ENCODE data around the gene NUTM2D.
"Not testable (repeated sequence)": the region's sequence is repeated elsewhere in the genome, so short reads cannot be mapped to it uniquely, and the experiment has no call there.

NUTM2D gene

GRCh38 chr10:87383149-87383857 is 25.8 kb downstream of the NUTM2D start:
- not testable (repeated sequence) for DNase-seq

GRCh38 chr10:87384283-87384682 is 26.7 kb downstream of the NUTM2D start:
- DNase-seq = not testable (repeated sequence)

DNA sequence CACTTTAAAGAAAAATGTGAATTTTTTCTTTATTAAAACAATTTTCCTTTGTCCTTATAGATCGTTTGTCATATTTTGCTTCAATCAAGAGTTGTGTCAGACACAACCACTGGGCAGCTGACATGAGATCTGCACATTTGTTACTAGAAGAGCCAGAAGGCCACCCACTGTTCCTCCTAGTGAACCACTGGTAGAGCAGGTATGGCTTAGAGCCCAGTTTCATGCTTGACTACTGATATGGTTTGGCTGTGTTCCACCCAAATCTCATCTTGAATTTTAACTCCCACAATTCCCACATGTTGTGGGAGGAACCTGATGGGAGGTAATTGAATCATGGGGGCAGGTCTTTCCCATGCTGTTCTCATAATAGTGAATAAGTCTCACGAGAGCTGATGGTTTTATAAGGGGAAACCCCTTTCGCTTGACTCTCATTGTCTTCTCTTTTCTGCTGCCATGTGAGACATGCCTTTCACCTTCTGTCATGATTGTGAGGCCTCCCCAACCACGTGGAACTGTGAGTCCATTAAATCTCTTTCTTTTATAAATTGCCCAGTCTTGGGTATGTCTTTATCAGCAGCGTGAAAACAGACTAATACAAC is 28.3 kb downstream of the NUTM2D start:
- DNase-seq = not testable (repeated sequence)

GRCh38 chr10:87391360-87391759 is 33.8 kb downstream of the NUTM2D start:
- not testable (repeated sequence) for DNase-seq

GRCh38 chr10:87396206-87396605 is 38.7 kb downstream of the NUTM2D start:
- not testable (repeated sequence) for DNase-seq

GRCh38 chr10:87398436-87398835 is 40.9 kb downstream of the NUTM2D start:
- DNase-seq = not testable (repeated sequence)

DNA sequence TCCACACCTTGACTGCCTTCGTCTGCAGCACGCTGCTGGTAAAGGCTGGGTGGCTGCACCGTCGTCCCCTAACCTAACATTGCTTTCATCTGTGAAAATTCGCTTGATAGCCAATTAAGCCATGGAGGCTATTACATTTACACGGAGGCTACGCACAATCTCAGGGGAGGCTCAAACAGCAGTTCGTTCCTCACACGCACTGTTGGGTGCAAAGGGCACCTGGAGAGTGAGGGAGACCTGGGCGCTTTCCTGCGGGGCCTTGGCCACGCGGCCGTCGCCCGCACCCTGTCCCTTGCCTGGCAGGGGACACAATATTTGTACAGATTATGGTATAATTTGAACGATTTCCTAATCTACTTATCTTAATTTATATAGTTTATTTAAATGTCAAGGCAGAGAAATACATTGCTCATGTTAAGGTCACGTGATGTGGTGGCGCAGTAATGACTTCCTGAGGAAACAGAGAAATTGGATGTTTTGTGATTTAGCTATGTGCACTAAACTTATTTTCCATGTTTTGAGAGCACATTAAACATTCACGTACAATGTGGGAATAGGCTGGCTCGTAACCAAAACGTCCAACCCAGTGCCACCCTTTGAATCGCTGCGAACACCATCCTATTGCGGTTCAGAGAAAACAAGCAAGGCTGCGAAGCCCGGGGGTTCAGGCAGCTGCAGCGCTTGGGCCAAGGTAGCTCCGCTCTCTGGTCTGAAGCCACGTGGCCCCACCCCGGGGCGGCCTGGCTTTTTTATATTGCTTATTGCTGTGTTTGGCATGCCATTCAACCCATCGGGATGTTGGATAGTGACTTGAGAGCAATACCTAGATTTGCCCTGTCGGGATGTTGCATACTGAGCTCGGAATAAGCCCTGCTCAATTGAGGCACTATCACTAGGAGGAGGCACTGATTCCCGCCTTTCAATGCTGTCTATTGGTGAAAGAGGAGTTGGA is 50.2 kb downstream of the NUTM2D start:
- DNase-seq = peak; percentile 35

- not testable (repeated sequence) for DNase-seq
Observed at GRCh38 chr10:87413921-87414320, 56.4 kb downstream of the NUTM2D start.
